Cerebellar nuclear complex (tissue), 1 donor: ENCODE measurements around the gene GJD4.
A peak's percentile ranks its signal among the peaks of the same experiment; 100 is the strongest.

Experiments used
- DNase-seq, 2 experiments: peaks; one replicate each; lab custom pipeline; 2025; lab: John Stamatoyannopoulos, UW

GJD4 gene

DNA sequence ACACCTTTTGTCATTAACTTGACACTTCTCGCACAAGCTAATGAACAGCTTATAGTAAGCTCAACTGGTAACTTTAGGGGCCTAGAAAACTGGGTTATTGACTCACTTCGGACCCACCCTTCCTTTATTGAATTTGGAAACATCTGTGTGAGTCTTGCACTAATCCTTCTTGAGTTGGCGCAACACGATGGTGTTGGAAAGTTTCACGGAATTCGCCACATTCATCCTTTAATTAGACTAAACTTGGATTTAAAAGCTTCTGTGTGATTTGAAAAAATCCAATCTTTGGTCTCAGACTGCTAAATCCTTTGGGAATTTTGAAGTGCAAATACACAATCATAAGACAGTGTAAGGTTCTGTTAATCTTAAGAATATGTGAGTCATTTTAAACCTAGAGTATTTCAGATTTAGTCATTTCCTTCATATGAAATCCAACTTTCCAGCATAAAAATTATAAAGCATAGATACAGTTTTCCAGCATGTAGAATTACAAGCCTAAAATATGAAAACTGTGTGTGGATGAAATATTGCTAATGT is 21.9 kb downstream of the GJD4 start:
- DNase-seq, result no peak

- DNase-seq, result no peak
Measured at GRCh38 chr10:35631404-35631803, 26.3 kb downstream of the GJD4 start.

DNA sequence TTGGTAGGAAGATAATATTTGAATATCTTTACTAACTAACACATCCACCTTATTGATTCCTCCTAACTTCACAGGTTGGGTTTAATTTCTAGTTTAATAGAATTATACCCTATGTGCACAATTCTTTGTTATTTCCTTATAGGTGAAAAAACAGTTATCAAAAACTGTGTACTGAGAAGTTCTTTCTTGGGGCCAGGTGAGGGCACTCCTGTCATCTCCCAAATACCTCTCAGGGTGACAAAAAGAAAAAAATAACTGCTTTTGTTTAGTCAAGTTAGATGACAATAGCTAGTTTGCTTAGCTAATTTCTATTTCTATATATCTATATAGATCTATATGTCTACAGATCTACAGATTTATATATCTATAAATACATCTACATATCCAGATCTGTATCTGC is 26.9 kb downstream of the GJD4 start:
- DNase-seq, result no peak

DNA sequence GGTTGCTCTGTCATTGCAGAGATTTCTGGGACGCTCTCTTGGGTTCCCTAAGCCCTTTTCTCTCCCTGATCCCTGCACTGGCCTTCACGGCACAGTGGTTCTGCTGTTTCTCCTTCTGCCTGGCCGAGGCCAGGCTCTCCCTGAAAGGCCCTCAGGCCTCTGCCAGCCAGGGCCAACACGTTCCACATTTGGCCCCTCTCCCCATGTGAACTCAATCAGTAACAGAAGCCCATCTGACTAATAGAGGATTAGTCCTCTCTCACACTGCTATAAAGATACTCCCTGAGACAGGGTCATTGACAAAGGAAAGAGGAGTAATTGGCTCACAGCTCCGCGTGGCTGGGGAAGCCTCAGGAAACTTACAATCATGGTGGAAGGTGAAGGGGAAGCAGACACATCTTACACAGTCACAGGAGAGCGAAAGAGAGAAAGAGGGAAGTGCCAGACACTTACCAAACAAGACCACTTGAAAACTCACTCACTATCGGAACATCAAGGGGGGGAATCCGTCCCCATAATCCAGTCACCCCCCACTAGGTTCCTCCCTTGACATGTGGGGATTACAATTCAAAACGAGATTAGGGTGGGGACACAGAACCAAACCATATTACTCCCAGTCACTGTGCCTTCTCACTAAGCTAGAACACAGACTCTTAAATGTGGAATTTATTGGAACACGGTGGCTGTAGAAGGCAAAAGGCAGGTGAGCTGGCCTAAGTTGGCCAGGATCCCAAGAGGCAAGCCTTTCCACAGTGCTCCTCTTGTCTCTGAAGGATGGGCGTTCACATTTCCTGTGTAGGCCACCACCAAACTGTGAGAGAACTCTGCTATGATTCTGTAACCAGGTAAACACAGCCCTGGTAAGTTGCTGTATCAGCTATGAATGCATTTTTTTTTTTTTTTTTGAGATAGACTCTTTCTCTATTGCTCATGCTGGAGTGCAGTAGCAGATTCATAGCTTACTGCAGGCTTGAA is 28.2 kb downstream of the GJD4 start:
- no peak for DNase-seq

GRCh38 chr10:35635576-35635975 is 30.4 kb downstream of the GJD4 start:
- peak in 1 of 2 experiments; percentile 1 for DNase-seq

DNA sequence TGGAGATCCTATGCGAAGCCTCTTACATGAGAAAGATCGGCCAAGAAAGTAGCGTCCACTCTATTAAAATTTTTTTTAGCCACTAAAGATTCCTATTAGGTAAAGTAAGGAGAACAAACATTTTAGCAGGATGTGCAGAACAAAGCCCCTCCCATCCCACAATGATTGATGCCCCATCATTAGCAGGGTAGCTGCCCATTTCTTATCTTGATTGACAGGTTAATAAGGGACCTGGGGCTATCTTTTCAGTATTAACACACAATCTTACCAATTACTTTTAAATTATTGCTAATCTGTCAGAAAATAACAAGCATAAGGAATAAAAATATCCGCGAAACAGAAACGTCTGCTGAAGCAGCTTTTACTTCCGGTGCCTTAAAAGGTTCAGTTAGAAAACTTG is 31.8 kb downstream of the GJD4 start:
- no peak for DNase-seq

DNA sequence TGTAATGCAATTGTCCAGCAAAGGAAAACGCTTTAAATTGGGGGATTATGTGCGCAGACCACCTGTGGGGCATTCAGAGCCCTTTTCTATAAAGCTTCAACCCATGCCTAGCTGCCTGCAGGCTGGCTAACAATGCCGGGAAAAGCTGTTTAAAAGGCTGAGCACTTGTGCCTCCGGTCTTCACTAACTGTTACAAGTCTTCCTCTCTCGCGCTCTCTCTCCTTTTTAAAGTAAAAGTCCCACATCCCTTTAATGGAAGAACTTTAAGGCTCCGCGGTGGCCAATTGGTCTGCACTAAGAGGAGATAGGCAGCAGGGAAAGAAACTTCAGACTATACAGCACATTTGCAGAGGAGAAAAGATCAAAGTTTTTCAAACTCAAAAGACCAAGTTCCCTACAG is 32.3 kb downstream of the GJD4 start:
- no peak for DNase-seq

DNA sequence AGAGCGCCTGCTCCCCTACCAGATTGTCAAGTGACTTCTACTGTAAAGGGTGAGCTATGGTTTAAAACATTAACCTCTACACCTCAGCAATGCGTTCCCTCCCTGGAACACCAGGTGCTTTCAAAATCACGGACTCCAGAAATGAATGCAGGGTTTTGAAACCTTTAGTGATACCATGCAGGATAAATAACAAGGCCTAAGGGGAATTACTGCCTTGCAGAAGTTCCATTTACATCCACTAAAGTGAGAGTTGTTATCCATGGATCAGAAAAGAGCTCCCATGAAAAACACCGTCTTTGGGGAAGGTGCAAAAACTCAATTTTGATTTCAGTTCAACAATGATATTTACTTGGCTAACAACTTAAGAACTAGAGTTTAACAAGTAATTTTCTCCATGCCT is 33.0 kb downstream of the GJD4 start:
- no peak for DNase-seq

DNA sequence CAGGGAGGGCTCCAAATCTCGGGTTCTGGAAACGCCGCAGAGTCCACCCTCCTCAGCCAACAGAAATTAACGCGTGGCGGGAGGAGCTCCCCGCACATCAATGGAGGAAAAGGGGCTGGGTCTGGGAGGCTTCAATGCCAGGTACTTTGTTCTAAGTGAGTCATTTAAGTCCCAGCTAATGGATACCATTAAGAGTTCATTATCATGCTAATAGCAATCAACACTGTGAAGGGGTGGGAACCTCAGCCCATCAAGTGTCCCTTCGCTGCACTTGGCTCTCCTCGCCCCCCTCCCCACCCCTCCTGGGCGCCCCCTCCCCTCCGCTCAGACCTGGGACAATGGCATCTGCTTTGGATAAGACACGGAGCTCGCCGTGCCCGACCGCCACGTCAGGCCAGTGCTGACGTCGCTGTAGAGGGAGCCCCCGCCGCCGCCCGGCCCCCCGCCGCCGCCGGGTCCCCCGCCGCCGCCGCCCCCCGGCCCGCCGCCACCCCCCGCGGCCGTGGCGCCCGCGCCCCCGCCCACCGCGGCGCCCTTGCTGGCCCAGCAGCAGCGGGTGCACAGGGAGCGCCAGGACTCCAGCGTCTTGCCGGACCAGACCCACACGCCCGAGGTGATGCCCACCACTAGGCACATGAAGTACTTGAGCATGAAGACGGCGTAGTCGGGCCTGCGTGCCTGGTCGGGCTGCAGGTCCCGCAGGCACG is 34.0 kb downstream of the GJD4 start:
- DNase-seq, result no peak

GRCh38 chr10:35639728-35640401 is 34.7 kb downstream of the GJD4 start:
- DNase-seq, result no peak

- no peak for DNase-seq
Measured at GRCh38 chr10:35640474-35640873, 35.3 kb downstream of the GJD4 start.

- DNase-seq, result no peak
Measured at GRCh38 chr10:35640951-35641675, 36.0 kb downstream of the GJD4 start.

GRCh38 chr10:35641676-35642034 is 36.5 kb downstream of the GJD4 start:
- DNase-seq, result no peak

GRCh38 chr10:35642035-35642792 is 37.1 kb downstream of the GJD4 start, which contains the start of gene FZD8:
Gene FZD8 (minus strand): TSS chr10:35642296. CDS start chr10:35641429, 867 bp downstream.
- DNase-seq, result no peak

DNA sequence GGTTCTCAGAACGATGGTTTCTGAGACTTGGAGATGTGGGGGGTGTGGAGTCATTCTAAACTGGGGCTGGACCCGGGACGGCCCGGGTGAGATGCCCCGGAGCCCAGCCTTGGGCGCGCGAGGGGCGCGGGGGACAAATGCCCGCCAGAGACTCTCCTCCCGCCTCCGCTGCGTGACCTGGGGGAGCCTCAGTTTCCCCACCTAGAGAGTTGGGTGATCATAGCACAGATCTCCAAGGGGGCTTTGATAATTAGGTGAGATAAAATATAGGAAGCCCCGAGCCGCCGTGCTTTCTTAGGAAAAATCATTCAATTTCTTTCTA is 37.6 kb downstream of the GJD4 start:
- DNase-seq, result no peak

DNA sequence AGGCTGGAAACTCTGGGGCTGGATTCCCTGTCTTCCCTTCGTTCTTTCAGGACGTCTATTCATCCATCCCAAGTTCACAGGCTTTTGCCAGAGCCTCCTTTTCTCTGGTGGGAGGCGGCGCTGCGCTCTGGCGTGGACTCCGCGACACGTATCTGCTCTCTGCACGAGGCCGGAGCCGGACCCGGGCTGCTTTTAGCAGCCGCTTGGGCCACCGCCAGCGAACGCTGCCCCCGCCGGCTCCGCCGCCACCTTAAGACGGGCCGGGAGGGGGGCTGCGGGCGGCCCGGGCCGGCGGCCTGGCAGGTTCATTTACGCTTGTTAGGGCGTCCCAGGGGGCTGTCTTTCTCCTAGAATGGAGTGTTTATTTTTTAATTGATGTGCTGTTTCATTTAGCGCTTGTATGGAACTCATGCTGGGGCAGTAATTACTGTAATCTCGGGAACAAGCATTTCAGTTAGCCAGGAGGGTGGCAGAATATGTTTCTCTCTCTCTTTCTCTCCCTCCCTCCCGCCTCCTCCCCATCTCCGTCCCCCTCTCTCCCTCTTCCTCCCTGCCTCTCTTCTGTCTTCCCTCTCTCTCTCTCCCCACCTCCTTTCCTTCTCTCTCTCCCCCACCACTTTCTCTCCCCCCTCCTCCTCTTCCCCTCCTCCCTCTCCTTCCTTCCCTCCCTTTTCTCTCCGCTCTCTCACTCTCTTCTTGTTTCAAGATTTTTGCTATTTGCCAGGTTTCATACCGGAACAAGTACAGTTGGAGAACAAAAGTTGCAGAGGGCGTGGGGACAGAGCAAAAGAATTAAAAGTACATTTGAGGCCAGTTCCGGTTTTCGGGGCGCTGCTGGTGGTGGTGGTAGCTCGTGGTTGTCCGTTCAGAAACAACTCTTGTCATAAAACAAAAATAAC is 38.3 kb downstream of the GJD4 start:
- DNase-seq, result no peak

- DNase-seq, result no peak
Measured at GRCh38 chr10:35644050-35644950, 39.2 kb downstream of the GJD4 start.

DNA sequence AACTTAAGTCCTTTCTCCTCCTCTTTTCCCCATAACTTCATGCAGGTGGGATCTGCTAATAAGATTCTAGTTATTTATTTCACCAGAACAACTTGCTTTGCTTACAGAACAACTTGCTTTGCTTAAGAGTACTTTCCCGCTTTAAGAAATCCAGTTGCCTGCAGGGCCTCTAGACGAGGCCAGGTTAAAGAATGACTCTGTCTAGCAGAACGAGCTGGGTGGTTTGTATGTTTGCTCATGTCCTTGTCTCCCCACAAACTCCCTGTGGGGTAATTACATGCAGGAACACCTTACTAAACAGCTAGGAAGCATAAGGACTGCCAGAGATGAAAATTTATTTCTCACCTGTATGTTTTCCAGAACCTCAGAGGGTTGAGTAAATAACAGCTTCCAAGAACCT is 45.8 kb downstream of the GJD4 start:
- no peak for DNase-seq

DNA sequence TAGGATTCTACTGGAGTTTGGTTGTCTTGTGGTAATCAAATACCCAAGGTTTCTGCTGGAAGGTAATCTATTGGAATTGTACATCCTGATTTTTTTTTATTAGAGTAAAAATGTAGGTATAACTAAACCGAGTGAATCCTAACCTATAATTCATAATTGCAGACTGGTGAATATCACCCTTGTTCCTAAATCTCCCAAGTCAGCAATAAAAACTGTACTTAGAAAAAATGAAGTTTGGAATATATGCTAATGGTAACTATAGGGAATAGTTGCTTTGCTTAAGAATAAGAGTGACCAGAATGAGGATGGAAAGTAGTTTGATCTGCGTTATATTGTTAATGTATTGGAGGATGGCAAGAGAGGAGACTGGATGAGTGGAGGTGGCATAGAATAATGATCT is 47.7 kb downstream of the GJD4 start:
- no peak for DNase-seq
